HG03378 (cell line): ENCODE results near the gene PI4KA.
"Not testable (repeated sequence)": the region's sequence is repeated elsewhere in the genome, so short reads cannot be mapped to it uniquely, and the experiment has no call there.

Experiments used
- ATAC-seq: cut with Tn5 transposase; IDR thresholded peaks from one replicate; pipeline ENCODE4 v1.9.1; 2021; ENCODE audit warnings: mild to moderate bottlenecking, moderate library complexity; ENCODE audit not compliant: unreplicated experiment

The PI4KA gene

GRCh38 chr22:20779014-20779817, 79.4 kb downstream of the PI4KA start:
- ATAC-seq = no peak

DNA sequence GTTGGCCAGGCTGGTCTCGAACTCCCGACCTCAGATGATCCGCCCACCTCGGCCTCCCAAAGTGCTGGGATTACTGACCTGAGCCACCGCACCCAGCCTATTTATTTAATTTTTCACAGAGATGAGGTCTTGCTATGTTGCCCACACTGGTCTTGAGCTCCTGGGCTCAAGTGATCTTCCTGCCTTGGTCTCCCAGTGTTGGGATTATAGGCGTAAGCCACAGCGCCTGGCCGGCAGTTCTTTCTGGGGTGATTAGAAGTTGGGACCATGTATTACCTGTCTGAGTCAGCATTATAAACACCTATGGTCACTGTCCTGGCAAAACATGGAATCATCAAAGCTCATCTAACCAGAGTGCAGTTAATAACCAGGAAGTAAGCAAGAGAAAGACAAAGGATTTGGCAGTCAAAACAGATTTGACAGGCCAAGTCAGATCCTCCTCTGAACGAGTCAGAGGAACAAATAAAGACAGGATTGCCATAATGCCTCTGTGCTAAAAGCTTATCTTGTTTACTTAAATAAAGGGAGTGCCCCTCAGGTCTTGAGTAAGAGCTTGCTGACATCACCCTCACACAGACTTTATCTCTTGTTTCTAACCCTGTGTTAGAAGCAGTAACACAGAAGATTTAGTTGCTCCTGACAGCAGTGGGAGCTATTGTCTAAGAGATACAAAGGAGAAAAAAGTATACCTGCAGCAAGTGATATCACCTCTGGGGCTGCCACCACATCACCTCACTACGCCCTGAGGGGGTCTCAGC, 81.0 kb downstream of the PI4KA start:
- ATAC-seq = no peak

DNA sequence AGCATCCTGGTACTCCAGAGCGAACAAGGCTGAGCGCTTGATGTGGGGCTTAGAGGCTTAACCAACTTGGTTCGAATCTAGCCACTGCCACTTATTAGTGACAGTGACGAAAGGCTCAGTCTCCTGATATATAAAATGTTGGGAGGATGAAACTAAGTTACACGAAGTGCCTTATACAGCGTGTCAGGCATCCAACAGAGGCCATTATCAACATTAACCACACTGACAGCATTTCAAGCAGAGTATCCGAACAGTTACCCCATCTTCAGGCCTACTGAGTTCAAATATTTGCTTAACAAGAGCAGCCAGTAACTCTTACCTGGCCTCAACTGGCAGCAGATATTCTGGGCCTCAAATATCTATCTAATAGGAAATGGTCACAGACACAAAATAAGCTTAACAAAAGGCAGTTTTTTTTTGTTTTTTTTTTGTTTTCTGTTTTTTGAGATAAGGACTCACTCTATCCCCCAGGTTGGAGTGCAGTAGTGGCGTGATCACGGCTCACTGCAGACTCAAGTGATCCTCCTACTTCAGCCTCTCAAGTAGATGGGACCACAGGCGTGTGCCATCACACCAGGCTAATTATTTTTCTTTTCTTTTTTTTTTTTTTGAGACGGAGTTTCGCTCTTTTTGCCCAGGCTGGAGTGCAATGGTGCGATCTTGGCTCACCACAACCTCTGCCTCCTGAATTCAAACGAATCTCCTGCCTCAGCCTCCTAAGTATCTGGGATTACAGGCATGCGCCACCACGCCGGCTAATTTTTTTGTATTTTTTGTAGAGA, 81.8 kb downstream of the PI4KA start:
- no peak for ATAC-seq

DNA sequence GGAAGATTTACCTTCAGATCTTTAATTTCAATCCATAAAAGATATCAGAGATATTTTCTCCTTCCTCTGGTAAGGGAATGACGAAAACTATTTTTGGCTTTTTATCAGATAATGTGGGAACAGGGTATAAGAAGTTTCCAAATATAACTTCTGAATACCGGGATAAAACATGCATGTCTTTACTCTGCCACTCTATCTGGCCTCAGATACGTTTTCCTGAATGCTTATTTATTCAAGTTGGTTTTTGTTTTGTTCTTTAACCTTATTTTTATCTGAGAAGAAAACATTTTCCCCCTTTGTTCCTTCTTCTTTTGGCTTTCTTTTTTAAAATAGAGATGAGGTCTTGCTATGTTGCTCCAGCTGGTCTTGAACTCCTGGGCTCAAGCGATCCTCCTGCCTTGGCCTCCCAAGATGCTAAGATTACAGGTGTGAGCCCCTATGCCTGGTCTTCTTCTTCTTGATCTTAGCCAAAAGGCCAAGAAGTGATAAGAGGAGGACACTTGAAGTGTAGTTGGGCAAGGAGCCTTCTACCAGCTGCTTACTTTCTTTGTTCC, 83.2 kb downstream of the PI4KA start:
- no peak for ATAC-seq

DNA sequence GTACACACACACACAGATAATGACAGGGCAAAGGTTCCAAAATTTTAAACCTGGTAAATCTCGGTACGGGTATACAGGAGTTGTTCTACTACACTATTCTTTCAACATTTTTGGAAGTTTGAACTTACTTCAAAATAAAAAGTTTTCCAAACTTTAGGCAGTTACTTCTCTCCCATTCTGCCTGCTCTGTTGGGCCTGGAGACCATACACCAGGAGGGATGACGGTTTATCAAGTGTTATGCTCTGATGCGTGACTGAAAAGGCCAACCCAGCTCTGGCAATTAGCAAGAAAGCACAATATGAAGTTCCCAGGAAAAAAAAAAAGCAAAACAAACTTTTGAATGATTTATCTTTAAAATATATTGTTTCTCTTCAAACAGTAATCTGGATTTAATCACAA, 83.7 kb downstream of the PI4KA start:
- no peak for ATAC-seq

DNA sequence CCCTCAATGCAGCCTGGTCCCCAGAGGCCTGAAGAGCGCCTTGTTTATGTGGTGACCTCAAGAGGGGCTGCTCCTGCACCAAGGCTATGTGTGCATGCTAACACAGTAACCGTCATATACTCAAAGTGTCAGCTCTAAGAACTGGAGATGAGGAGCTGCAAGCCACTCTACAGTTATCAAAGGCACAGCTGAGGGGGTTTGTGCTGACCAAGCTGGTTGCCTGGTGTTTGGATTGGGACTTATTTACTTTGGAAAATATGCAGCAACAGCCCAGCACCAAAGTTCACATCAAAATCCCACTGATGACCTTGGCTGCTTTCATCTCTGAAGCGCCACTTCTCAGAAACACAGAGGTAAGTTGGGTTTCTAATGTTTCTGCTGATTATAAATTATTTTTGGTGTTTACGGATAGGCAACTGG, 84.8 kb downstream of the PI4KA start, which contains the start of gene SERPIND1:
Gene SERPIND1, plus strand, starts transcription at position 321 of the 420 bp plus-strand sequence. CDS start 5,200 bp downstream, outside the sequence.
- ATAC-seq = no peak

DNA sequence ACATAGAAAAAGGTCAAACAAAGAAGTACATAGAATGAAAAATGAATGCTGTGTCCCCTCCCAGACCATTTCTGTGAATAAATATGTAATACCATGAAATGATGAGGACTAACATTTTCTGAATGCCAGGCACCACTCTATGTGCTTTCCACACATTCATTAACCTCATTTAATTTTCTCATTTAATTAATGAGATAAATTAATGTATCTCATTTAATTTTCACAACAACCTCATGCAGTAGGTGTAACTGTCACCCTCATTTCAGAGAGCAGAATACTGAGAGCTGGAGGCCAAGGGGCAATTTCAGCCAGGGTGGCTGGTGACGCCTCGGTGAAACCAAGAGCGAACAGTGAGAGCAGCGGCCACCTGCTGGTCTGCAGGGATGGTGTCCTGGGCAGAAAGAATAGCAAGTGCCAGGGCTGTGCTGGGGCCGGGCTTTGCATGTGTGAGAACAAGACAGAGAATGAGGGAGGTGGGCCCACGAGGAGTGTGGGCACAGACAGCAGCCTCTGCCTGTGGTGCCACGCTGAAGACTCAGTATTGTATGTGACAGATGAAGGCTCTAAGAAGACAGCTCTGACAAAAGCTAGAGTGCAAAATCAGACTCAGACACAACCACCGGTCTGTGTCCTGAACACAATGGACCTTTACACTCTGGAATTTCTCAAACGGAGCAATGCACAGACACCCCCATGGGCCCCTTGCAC, 86.5 kb downstream of the PI4KA start:
- ATAC-seq = no peak

- not testable (repeated sequence) for ATAC-seq
Measured at GRCh38 chr22:20769496-20769826, 89.2 kb downstream of the PI4KA start.

DNA sequence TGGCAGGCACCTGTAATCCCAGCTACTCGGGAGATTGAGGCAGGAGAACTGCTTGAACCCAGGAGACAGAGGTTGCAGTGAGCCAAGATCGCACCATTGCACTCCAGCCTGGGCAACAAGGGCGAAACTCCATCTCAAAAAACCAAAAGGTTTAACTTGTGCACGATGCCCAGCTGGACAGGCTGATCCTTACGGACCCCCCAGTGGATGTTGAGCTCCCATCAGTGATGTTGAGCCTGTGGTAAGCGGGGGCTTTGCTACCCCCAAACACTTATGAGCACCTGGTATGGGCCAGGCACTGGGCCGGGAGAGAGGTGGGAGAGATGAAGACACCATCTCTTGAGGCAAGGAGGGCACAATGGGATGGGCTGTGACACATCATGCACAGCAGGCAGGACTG, 92.1 kb downstream of the PI4KA start:
- ATAC-seq = no peak

DNA sequence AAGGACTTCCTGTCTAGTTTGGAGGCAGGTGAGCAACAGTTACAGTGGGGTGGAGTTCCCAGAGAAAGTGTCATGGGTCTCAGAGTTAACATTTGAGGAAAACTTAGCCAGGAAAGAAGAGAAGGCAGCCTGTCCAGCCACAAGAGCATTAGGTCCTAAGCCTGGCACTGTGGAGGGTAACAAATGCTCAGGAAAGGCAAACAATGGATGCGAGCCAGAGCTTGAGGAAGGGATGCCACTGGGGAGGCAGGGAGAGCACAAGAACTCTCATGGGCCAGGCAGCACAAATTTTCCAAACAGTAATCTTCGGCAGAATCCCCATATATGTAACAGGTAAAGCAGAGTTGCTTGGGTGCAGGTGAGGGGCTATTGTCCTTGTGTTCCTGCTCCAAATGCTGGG, 92.7 kb downstream of the PI4KA start:
- no peak for ATAC-seq

- no peak for ATAC-seq
Measured at GRCh38 chr22:20764729-20765128, 93.9 kb downstream of the PI4KA start.

GRCh38 chr22:20764471-20764720, 94.2 kb downstream of the PI4KA start:
- no peak for ATAC-seq

DNA sequence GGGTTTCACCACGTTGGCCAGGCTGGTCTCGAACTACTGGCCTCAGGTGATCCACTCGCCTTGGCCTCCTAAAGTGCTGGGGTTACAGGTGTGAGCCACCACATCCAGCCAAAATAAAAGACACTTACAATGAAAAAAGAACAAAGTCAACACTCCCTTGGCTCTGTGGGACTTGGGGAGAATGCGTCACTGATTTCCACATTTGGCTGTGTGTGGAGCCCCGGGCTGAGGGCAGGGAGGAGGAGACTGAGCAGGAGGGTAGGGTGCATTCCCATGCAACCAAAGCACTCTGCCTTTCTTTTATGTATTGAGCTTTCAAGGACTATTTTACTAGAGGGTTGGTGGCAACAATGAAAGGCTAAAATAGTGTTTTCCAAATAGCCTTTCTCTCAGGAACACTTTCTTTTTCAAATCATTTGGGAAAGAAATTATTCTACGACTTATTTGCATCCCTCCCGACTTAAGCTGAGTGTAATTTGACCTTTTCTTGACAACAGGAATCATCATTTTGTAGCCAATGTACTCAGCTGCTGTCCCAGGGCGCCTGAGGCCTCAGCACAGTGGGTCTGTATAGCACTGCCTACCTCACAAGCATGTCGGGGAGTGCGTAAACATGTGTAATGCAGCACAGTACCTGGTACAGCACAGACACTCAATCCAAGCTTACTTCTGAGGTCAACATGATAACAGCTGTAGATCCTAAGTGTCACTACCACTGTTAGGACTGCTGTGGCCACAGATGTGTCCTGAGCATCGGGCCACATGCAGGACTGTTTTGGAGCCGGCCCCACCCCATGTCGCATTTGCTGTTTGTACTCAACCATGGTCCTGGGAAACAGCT, 94.8 kb downstream of the PI4KA start:
- ATAC-seq = no peak

GRCh38 chr22:20762233-20762796, 96.3 kb downstream of the PI4KA start:
- no peak for ATAC-seq

GRCh38 chr22:20761536-20761935, 97.1 kb downstream of the PI4KA start:
- ATAC-seq = no peak

DNA sequence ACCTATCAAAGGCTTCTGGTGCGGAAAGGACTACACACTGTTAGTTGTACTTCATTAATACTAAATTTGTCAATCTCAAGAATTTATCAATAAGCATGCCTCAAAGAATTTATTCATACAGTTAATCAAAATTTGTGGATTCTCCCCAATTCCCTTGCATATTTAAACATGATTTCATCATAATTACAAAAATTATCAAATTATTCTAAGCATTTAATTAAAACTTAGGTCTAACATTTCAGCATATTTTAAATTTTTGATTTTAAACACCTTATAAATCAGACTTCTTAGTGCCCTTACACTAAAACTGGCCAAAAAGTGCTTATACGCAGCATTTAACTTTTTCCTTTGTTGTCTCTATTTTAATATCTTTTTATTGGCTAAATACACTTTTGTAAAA, 98.5 kb downstream of the PI4KA start:
- no peak for ATAC-seq

DNA sequence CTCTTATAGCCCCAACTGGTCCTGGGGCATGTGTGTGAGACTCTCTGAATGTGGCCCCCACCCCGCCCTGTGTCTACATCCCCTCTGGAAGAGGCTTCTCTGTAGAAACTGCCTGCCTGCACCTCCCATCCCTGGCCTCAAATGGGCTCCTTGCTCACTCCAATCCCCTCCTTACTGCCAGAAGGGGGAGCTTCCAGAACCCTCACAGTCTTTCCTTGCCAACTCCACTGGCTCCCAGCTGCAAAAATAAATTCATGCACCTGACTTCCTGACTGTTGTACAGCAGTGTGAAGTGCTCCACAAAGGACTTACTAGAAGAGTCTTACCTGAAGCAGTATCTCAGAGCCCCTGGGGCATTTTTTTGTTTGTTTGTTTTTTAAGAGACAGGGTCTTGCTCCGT, 99.9 kb downstream of the PI4KA start:
- ATAC-seq = no peak

GRCh38 chr22:20756846-20757245, 101.8 kb downstream of the PI4KA start:
- ATAC-seq = no peak

- ATAC-seq = no peak
Measured at GRCh38 chr22:20752873-20753272, 105.7 kb downstream of the PI4KA start.
